WERI-Rb-1 (cell line): ENCODE data around the gene GRID1.
A peak's percentile ranks its signal among the peaks of the same experiment; 100 is the strongest.

Experiments
- DNase-seq: peaks from one replicate; pipeline ENCODE4 v3.0.0-alpha.2; 2020
- H3K27ac ChIP-seq: fragments of 250-450 bp; sonication (Bioruptor Pico); 2 replicates; pipeline ENCODE4 v1.5.1; 2020; ENCODE audit warnings: mild to moderate bottlenecking, moderate library complexity
- H3K27me3 ChIP-seq: fragments of 250-450 bp; sonication (Bioruptor Pico); 2 replicates; pipeline ENCODE4 v1.5.1; 2021; ENCODE audit warnings: mild to moderate bottlenecking, low read depth, moderate library complexity; ENCODE audit not compliant: insufficient read depth, severe bottlenecking
- H3K36me3 ChIP-seq: fragments of 250-450 bp; sonication (Bioruptor Pico); 2 replicates; pipeline ENCODE4 v1.5.1; 2020; ENCODE audit warnings: mild to moderate bottlenecking, moderate library complexity
- H3K4me3 ChIP-seq: 2 replicates; pipeline ENCODE4 v1.5.1; 2011; ENCODE audit warnings: low read depth, mild to moderate bottlenecking, control low read depth, low read length
- H3K9me3 ChIP-seq: fragments of 250-450 bp; sonication (Bioruptor Pico); 2 replicates; pipeline ENCODE4 v1.5.1; 2021; ENCODE audit warnings: mild to moderate bottlenecking, moderate library complexity; ENCODE audit not compliant: severe bottlenecking
- CTCF ChIP-seq: IDR thresholded peaks from 2 replicates; pipeline ENCODE4 v1.5.1; 2011; ENCODE audit warnings: low read depth, mild to moderate bottlenecking, control low read depth, inconsistent platforms, low read length

GRID1 gene

GRCh38 chr10:86022906-86023305, 343.7 kb downstream of the GRID1 start:
- Histone ChIP-seq H3K27me3 (no peaks in the 10 kb centered on the region), H3K4me3 (no peak overlapping the region), H3K36me3 (no peaks in the 10 kb centered on the region), H3K9me3 (no peaks in the 10 kb centered on the region), H3K27ac (no peak overlapping the region)
- TF ChIP-seq CTCF = no peak
- DNase-seq = no peak

- DNase-seq = no peak
- Histone ChIP-seq H3K4me3 (no peak overlapping the region), H3K9me3 (no peaks in the 10 kb centered on the region), H3K27ac (no peak overlapping the region), H3K36me3 (no peaks in the 10 kb centered on the region), H3K27me3 (no peaks in the 10 kb centered on the region)
- TF ChIP-seq CTCF = no peak
Measured at GRCh38 chr10:86020134-86020533, 346.5 kb downstream of the GRID1 start.

DNA sequence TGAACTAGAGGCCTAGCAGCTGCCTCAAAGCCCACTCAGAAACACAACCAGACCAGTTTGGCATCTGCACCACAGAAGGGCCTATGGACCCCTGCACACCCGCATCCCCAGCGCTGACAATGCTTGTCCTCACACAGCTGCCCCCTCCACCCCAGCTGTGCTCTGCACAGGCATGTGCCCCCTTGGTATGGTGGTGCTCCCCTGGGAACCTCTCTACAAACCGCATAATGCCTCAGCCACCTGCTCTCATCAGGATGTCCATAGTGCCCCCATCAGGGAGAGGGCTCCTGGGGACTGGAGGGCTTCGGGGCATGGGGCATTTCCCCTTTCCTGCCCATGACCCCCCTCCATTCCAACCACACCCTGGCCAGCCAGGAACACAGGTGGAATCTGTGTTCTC, 347.5 kb downstream of the GRID1 start:
- Histone ChIP-seq H3K27ac (no peak overlapping the region), H3K36me3 (no peaks in the 10 kb centered on the region), H3K9me3 (no peaks in the 10 kb centered on the region), H3K27me3 (no peaks in the 10 kb centered on the region), H3K4me3 (no peak overlapping the region)
- no peak for TF ChIP-seq CTCF
- no peak for DNase-seq

- Histone ChIP-seq H3K36me3 (no peaks in the 10 kb centered on the region), H3K4me3 (no peak overlapping the region), H3K27me3 (no peaks in the 10 kb centered on the region), H3K9me3 (no peaks in the 10 kb centered on the region), H3K27ac (peak overlapping the region; percentile 43)
- no peak for DNase-seq
- TF ChIP-seq CTCF = no peak
Measured at GRCh38 chr10:86018735-86019058, 347.9 kb downstream of the GRID1 start.

DNA sequence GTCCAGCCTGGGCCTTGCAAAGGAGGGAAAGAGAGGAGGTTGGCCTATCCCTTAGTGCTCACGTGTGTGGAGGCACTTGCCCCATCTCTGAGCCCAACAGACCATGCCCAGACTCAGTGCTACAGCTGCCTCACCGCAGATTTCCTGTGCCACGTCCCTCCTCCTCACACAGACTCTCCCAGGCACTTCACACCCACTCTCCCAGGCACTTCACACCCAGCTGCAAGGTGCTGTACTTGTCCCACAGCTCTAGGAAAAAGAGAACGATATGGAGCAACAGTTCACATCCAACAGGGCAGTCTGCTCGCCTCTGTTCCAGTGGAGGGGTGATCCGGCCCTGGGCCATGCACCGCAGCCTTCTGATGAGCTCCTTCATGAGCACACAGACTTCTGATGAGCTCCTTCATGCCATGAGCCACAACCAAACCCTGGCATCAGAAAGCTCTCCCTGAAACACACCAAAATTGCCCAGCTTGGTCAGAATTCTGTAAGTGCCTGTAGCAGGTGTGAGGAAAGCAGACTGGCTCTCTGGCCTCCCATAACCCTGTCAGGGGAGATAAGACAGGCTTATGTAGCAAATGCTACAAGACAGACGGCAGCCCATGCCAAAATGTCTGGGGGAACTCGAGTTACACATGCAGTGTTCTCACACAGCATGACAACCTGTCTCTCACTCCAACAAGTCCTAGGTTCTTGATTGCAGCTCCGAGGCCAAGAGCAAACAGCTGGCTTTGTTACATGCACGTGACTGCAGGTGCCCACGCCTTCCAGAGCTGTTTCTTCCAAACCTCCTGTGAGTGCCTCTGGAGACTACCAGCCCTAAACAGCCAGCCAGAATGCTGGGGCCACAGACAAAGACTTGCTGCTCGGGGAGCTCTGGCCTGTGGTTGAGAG, 348.5 kb downstream of the GRID1 start:
- DNase-seq = peak; percentile 83
- H3K36me3 ChIP-seq = no peaks in the 10 kb centered on the region
- no peaks in the 10 kb centered on the region for H3K9me3 ChIP-seq
- no peak for TF ChIP-seq CTCF
- no peak overlapping the region for H3K4me3 ChIP-seq
- H3K27ac ChIP-seq = peak overlapping the region; percentile 43
- H3K27me3 ChIP-seq = no peaks in the 10 kb centered on the region

DNA sequence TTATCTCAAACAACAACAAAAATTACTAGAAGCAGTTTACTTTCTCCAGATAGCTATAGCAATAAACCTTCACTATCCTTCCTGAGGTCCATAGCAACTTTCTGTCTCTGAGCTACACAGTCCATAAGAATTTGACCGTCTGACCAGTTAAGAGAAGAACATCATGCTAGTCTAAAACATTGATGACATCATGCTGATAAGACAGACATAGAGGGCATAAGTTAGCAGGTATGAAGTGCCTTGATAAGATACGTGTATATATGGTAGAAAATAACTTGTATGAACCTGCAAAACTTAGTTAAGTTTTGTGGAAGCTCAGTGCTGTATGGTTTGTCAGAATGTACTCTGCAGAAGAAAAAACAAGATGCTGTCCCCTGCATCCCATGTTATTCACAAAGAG, 353.0 kb downstream of the GRID1 start:
- Histone ChIP-seq H3K9me3 (no peaks in the 10 kb centered on the region), H3K27ac (no peak overlapping the region), H3K27me3 (no peaks in the 10 kb centered on the region), H3K4me3 (no peak overlapping the region), H3K36me3 (no peaks in the 10 kb centered on the region)
- TF ChIP-seq CTCF = no peak
- DNase-seq = no peak
